ENCODE results near the gene MMEL1.
"Not testable (repeated sequence)": the region's sequence is repeated elsewhere in the genome, so short reads cannot be mapped to it uniquely, and the experiment has no call there.

MMEL1 gene

GRCh38 chr1:2569703-2570102 is 63.1 kb downstream of the MMEL1 start:
- not testable (repeated sequence) for DNase-seq

GRCh38 chr1:2569060-2569459 is 63.8 kb downstream of the MMEL1 start:
- DNase-seq, result no peak

GRCh38 chr1:2568187-2568816 is 64.5 kb downstream of the MMEL1 start:
- DNase-seq, result not testable (repeated sequence)

- no peak for DNase-seq
These were observed 65.6 kb downstream of the MMEL1 start for GRCh38 chr1:2567083-2567679.

- DNase-seq, result no peak
These were observed 66.4 kb downstream of the MMEL1 start for GRCh38 chr1:2566101-2567045.

GRCh38 chr1:2564815-2565374 is 67.9 kb downstream of the MMEL1 start:
- DNase-seq, result no peak

GRCh38 chr1:2564006-2564814 is 68.6 kb downstream of the MMEL1 start:
- DNase-seq, result no peak

GRCh38 chr1:2563205-2563604 is 69.6 kb downstream of the MMEL1 start:
- no peak for DNase-seq

- peak in 1 of 2 donors; percentile 33 for DNase-seq
These were observed 70.6 kb downstream of the MMEL1 start for GRCh38 chr1:2561898-2562895.

GRCh38 chr1:2561446-2561845 is 71.4 kb downstream of the MMEL1 start:
- no peak for DNase-seq

- no peak for DNase-seq
These were observed 72.3 kb downstream of the MMEL1 start for GRCh38 chr1:2560299-2561073.

- DNase-seq, result no peak
These were observed 73.1 kb downstream of the MMEL1 start for GRCh38 chr1:2559509-2560298.

GRCh38 chr1:2558861-2559260 is 74.0 kb downstream of the MMEL1 start:
- no peak for DNase-seq

- DNase-seq, result no peak
These were observed 74.4 kb downstream of the MMEL1 start for GRCh38 chr1:2558420-2558819.

- DNase-seq, result no peak
These were observed 75.1 kb downstream of the MMEL1 start for GRCh38 chr1:2557482-2558400.

GRCh38 chr1:2556678-2557481 is 75.9 kb downstream of the MMEL1 start:
- peak; percentile 36 to 62 for DNase-seq

GRCh38 chr1:2556277-2556677 is 76.5 kb downstream of the MMEL1 start, which contains the start of gene TNFRSF14:
TNFRSF14 (plus strand) TSS chr1:2556371; CDS start chr1:2556665, 294 bp downstream.
- DNase-seq, result peak; percentile 74 to 83

Measured in CD4-positive, alpha-beta T cell treated with Interferon alpha-2 for 1 hour (primary cell).